Activated CD4-positive, alpha-beta memory T cell treated with anti-CD3 and anti-CD28 coated beads for 36 hours (primary cell): Measurements from ENCODE around the gene LPP. TPM values are rescaled to one million over a fixed set of nuclear protein-coding genes. Genes with fewer than 3 reads are reported as not detected.

Experiments
- CTCF ChIA-PET: fragments of 350-600 bp; sonication (Branson Sonifier 250); formaldehyde crosslinking; loops from one replicate; lab custom pipeline; 2021; ENCODE audit warnings: antibody characterized with exemption, inconsistent platforms; lab: Charles Lee
- POLR2A ChIA-PET: fragments of 350-600 bp; sonication (Branson Sonifier 250); formaldehyde crosslinking; loops from one replicate; lab custom pipeline; 2021; ENCODE audit warnings: antibody characterized with exemption; lab: Charles Lee
- DNase-seq: peaks from one replicate; pipeline ENCODE4 v3.0.0-alpha.2; 2020
- H3K27ac Mint-ChIP-seq: one replicate; pipeline ENCODE4 v1.8.0; 2021; ENCODE audit warnings: mixed read lengths
- H3K27me3 Mint-ChIP-seq: one replicate; pipeline ENCODE4 v1.8.0; 2021; ENCODE audit warnings: mixed read lengths
- H3K36me3 Mint-ChIP-seq: one replicate; pipeline ENCODE4 v1.8.0; 2021; ENCODE audit warnings: mixed read lengths
- H3K4me1 Mint-ChIP-seq: one replicate; pipeline ENCODE4 v1.8.0; 2021; ENCODE audit warnings: low read depth, mixed read lengths
- H3K4me3 Mint-ChIP-seq: one replicate; pipeline ENCODE4 v1.8.0; 2021; ENCODE audit warnings: mild to moderate bottlenecking, mixed read lengths
- H3K9me3 Mint-ChIP-seq: one replicate; pipeline ENCODE4 v1.8.0; 2021; ENCODE audit warnings: mixed read lengths
- intact Hi-C: fragments of 100-400 bp; cut with micrococcal nuclease; formaldehyde crosslinking; loops from one replicate; pipeline ENCODE4 v1.15.1; 2023
- total RNA-seq, 2 experiments: library from RNA; stranded (reverse); gene quantifications; one replicate each; pipeline ENCODE4 v1.2.3, GENCODE V29; 2021

Gene LPP
- total RNA-seq, 2 experiments from 2014 or later: 41.0 to 43.6 TPM

DNA sequence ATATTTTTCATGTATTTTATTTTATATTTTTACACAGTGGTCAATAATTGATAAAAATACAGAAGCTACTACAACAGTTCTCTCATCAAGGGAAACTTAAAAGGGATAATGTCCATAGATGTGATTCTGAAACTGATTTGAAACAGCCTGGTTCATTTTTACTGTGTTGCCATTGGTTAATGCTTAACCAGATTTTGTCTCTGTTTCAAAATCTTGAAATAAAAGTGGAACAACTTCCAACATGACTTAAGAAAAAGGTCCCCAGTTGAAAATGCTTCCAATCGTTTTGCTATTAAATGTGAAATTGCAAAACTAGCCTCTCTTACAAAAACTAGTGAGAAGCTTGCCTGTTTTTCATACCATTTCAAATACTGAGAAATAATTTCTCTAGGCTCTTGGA is 240.7 kb downstream of the LPP start:
- no peaks in the 10 kb centered on the region for H3K9me3 Mint-ChIP-seq
- H3K4me1 Mint-ChIP-seq: peaks cover 47% of the 10 kb centered on the region
- H3K4me3 Mint-ChIP-seq: no peak overlapping the region
- CTCF ChIA-PET: no interaction called here
- no peak for DNase-seq
- H3K27ac Mint-ChIP-seq: no peak overlapping the region
- POLR2A ChIA-PET: no interaction called here
- intact Hi-C loops: loop anchor here (10.0 kb wide), 3 partner anchors 120 to 590 kb away; no protein-coding TSS in a partner anchor
- H3K36me3 Mint-ChIP-seq: peaks cover 8% of the 10 kb centered on the region
- no peaks in the 10 kb centered on the region for H3K27me3 Mint-ChIP-seq

DNA sequence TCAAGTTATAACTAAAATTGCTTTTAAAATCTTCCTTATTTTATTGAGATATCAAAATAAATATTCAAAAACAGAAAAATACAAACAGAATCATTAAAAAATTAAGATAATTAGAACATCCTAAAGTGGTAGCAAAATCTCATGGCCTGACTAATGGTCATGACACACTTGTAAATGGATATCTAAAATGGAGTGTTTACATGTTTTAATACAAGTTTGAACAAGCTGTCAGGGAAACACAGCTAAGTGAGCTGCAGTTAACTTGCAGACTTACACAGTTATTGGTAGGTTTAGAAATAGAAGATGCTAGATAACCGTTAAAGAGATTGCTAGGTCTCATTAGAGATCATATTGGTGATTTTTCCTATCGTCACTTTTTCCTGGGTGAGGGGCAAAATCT is 242.3 kb downstream of the LPP start:
- intact Hi-C loops: loop anchor here (10.0 kb wide), 3 partner anchors 119 to 591 kb away; no protein-coding TSS in a partner anchor
- Mint-ChIP-seq H3K36me3 (peaks cover 8% of the 10 kb centered on the region), H3K27me3 (no peaks in the 10 kb centered on the region), H3K27ac (no peak overlapping the region), H3K4me3 (no peak overlapping the region), H3K4me1 (peaks cover 51% of the 10 kb centered on the region), H3K9me3 (no peaks in the 10 kb centered on the region)
- no peak for DNase-seq
- CTCF ChIA-PET: interaction anchor here (1.3 kb wide), 1 partner anchor 658 kb away, joined by 3 read pairs; no protein-coding TSS in a partner anchor
- POLR2A ChIA-PET: no interaction called here

DNA sequence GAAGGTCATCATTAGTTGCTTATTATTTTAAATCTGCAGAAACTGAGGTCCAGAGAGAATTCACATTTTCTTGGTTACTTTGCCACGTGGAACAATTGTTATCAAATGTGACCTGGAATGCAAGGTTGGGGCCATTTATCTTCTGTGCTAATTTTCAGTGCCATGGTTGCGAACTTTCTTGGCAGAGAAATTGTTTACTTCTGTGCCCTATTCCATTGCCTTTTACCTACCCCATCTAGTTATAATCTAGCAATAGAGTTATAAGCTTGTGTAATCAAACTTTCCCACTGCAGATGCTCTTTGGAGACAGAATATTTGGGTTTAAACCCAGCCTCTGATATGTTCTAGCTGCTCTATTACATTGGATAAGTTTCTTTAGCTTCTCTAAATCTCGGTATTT is 242.9 kb downstream of the LPP start:
- Mint-ChIP-seq H3K27ac (no peak overlapping the region), H3K36me3 (peaks cover 8% of the 10 kb centered on the region), H3K4me3 (no peak overlapping the region), H3K27me3 (no peaks in the 10 kb centered on the region), H3K9me3 (peaks cover 2% of the 10 kb centered on the region), H3K4me1 (peaks cover 50% of the 10 kb centered on the region)
- ChIA-PET POLR2A (no interaction called here), CTCF (interaction anchor here (0.6 to 1.3 kb wide), 2 partner anchors 657 to 658 kb away, joined by 3 read pairs; no protein-coding TSS in a partner anchor)
- intact Hi-C loops: loop anchor here (10.0 kb wide), 3 partner anchors 118 to 592 kb away; no protein-coding TSS in a partner anchor
- DNase-seq: no peak

DNA sequence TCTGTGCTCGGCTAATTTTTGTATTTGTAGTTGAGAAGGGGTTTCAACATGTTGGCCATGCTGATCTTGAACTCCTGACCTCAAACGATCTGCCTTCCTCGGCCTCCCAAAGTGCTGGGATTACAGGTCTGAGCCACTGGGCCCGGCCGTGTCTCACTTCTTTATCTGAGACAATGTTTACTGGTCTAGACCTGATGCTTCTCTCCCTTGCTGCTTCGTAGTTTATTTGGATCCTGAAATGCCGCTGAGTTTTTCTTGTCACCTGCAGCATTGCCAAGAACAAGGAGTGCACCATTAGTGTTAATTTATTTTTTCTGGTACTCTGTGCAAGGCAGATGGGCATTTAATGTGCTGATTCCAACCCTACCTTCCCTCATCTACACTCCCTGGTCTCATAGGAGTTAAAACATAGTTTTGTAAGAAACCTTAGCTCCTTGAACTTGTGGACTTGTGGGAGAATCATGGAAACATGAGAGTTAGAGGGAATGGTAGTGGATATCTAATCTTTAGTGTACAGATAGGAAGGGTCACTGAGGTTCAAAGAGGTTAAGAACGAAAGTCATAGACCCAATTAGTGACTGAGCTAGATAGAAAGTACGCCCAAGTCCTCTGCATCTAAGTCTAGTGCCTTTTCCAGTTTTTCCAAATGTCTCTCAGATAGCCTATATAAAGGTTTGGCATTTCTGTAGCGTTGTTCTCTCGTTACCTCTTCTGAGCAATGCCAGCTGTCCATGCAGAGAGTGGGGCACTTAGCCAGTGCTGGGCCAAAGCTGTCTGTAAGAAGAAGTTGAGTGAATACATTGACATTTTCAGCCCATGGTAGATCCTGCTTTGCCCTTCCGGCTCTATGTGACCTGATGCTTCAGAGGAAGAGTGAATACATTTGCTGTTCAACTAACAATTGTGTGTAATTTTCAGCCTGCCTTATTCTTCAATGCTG is 244.1 kb downstream of the LPP start:
- DNase-seq: peak; percentile 12
- H3K4me1 Mint-ChIP-seq: peaks cover 58% of the 10 kb centered on the region
- peaks cover 2% of the 10 kb centered on the region for H3K9me3 Mint-ChIP-seq
- ChIA-PET POLR2A (no interaction called here), CTCF (interaction anchor here (1.1 kb wide), 1 partner anchor 655 kb away, joined by 3 read pairs; no protein-coding TSS in a partner anchor)
- no peaks in the 10 kb centered on the region for H3K27me3 Mint-ChIP-seq
- intact Hi-C loops: loop anchor here (10.0 kb wide), 3 partner anchors 117 to 593 kb away; no protein-coding TSS in a partner anchor
- H3K36me3 Mint-ChIP-seq: peaks cover 8% of the 10 kb centered on the region
- no peak overlapping the region for H3K27ac Mint-ChIP-seq
- peak overlapping the region; percentile 11 for H3K4me3 Mint-ChIP-seq

DNA sequence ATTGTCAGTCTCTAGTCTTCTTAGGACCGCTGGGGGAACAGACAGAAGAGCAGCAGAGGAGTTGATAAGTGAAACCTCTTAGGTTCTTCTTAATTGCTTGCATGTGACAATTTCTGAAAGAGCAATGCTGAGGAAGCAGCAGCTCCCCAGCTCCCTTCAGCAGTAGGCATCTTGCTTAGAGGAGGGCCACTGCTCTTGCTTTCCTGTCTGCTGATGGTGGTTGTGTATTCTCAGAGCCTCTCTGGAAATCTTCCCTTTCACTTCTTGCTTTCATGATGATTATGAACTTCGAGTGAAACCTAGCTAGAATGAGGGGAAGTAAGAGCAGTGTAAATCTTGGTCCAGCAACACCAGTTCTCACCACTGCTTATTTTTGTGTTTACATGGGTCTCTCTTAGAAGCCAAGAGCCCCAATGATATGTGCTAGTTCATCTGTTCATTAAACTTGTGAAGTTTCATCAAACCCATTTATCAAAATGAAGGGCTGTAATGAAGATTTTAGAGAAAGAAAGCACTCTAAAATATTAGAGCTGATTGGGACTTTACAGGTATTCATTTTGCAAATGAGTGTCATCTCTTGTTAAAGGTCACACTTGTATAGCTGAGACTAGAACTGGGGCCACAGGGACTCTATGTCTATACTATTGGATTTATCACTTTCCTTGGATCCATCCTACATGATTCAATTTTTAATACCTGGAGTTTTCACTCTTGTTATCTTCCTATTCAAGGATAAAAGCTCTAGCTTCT is 246.7 kb downstream of the LPP start:
- H3K27me3 Mint-ChIP-seq: no peaks in the 10 kb centered on the region
- H3K36me3 Mint-ChIP-seq: peaks cover 10% of the 10 kb centered on the region
- CTCF ChIA-PET: interaction anchor here (0.8 to 2.3 kb wide), 3 partner anchors 553 to 662 kb away, joined by 3 to 15 read pairs (median 3); no protein-coding TSS in a partner anchor
- peak; percentile 48 for DNase-seq
- H3K27ac Mint-ChIP-seq: peak overlapping the region; percentile 4
- intact Hi-C loops: loop anchor here (1.0 to 5.0 kb wide), 3 partner anchors 62 to 517 kb away; no protein-coding TSS in a partner anchor
- POLR2A ChIA-PET: interaction anchor here (1.2 to 1.5 kb wide), 3 partner anchors 11 to 660 kb away, joined by 4 to 5 read pairs (median 4); no protein-coding TSS in a partner anchor
- H3K9me3 Mint-ChIP-seq: peaks cover 2% of the 10 kb centered on the region
- no peak overlapping the region for H3K4me3 Mint-ChIP-seq
- H3K4me1 Mint-ChIP-seq: peaks cover 68% of the 10 kb centered on the region

DNA sequence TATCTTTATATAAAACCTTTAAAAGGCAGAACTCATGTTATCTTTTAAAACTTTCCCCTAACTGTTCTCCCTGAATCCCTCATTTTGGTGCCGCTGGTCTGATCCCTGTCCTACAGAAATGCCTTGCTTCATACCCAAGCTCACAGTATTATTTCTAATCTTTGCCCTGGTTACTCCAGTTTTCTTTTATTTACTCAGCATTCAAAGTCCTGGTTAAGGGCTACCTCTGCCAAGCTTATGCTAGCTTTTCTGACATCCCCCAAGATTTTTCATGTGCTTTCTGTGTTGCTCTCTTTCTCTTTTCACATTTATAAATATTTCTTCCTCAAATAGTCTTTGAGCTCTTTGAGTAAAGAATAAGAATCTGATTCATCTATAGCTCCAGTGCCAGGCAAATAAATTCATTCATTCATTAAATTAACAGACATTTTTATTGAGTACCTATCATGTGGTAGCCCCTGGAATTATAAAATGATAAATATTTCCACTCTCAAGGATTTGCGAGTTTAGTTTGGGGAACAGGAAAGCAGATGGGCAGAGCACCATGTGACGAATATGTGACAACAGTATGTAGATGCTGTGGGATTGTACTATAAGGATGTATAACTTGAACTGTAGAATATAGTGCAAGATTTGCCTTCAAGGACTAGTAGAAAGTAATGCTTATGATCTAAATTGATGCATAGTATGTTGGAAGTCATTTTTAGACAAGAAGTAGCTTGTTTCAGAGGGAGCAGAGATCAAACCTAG is 247.5 kb downstream of the LPP start:
- no peak overlapping the region for H3K27ac Mint-ChIP-seq

DNA sequence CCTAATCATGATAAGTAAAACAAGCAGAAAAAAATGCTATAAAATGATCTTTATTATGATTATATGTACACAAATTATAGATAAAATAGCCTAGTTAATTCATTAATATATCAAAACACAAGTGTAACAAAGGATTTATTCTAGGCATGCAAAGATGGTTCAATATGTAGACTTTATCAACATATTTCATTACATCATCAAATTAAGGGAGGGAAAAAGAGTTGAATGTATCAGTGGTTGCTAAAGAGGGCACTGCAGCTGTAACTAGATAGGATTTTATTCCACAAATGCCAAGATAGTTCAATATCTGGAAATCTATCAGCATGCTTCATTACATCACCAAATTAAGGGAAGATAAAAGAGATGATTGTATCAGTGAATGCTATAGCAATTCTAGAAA is 248.3 kb downstream of the LPP start:
- H3K27me3 Mint-ChIP-seq: no peaks in the 10 kb centered on the region
- ChIA-PET CTCF (no interaction called here), POLR2A (no interaction called here)
- H3K4me3 Mint-ChIP-seq: no peak overlapping the region
- DNase-seq: no peak
- intact Hi-C loops: loop anchor here (5.0 kb wide), 1 partner anchor 425 kb away; no protein-coding TSS in a partner anchor
- peaks cover 23% of the 10 kb centered on the region for H3K36me3 Mint-ChIP-seq
- peaks cover 2% of the 10 kb centered on the region for H3K9me3 Mint-ChIP-seq
- no peak overlapping the region for H3K27ac Mint-ChIP-seq
- H3K4me1 Mint-ChIP-seq: peaks cover 58% of the 10 kb centered on the region

More for the DNA sequence above, 247.5 kb downstream of the LPP start:
- DNase-seq: no peak
- no peaks in the 10 kb centered on the region for H3K27me3 Mint-ChIP-seq
- H3K9me3 Mint-ChIP-seq: peaks cover 2% of the 10 kb centered on the region
- POLR2A ChIA-PET: interaction anchor here (1.2 to 1.5 kb wide), 2 partner anchors 11 to 661 kb away, joined by 4 to 5 read pairs; no protein-coding TSS in a partner anchor
- intact Hi-C loops: loop anchor here (2.0 to 5.0 kb wide), 2 partner anchors 63 to 424 kb away; no protein-coding TSS in a partner anchor
- peaks cover 67% of the 10 kb centered on the region for H3K4me1 Mint-ChIP-seq
- H3K36me3 Mint-ChIP-seq: peaks cover 17% of the 10 kb centered on the region
- CTCF ChIA-PET: interaction anchor here (0.8 to 2.3 kb wide), 3 partner anchors 552 to 663 kb away, joined by 3 to 15 read pairs (median 3); no protein-coding TSS in a partner anchor
- H3K4me3 Mint-ChIP-seq: no peak overlapping the region

DNA sequence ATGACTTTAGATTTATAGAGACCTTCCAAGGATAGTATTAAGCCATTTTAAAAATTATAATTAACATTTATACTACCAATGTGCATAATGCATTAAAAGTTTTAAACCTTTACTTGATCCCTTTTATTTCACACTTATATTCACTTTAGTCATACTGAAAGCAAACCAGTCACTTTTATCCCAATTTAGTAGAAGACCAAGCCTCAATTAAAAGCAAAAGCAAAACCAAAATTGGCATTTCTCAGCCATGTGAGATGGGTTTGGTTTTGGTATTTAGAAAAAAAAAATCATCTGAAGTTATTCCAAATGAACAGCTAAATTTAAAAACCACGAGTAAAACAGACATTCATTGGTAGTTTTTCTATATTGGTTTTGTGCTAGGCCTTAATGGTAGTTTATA is 249.4 kb downstream of the LPP start:
- ChIA-PET CTCF (no interaction called here), POLR2A (no interaction called here)
- peaks cover 2% of the 10 kb centered on the region for H3K9me3 Mint-ChIP-seq
- no peak overlapping the region for H3K4me3 Mint-ChIP-seq
- peaks cover 29% of the 10 kb centered on the region for H3K36me3 Mint-ChIP-seq
- DNase-seq: no peak
- H3K27ac Mint-ChIP-seq: no peak overlapping the region
- H3K27me3 Mint-ChIP-seq: no peaks in the 10 kb centered on the region
- intact Hi-C loops: loop anchor here (5.0 kb wide), 1 partner anchor 426 kb away; no protein-coding TSS in a partner anchor
- H3K4me1 Mint-ChIP-seq: peaks cover 47% of the 10 kb centered on the region

DNA sequence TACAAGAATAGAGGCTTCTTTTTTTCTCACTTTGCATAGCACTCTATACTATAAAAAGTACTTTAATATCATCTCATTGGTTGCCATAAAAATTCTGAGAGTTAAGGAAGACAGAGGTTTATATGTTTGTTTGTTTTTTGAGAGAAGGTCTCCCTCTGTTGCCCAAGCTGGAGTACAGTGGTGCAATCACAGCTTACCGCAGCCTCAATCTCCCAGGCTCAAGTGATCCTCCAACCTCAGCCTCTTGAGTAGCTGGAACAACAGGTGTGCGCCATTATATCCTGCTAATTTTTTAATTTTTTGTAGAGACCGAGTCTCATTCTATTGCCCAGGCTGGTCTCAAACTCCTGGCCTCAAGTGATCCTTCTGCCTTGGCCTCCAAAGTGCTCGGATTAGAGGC is 250.2 kb downstream of the LPP start:
- CTCF ChIA-PET: interaction anchor here (0.7 kb wide), 1 partner anchor 10 kb away, joined by 3 read pairs; no protein-coding TSS in a partner anchor
- Mint-ChIP-seq H3K4me3 (no peak overlapping the region), H3K36me3 (peaks cover 24% of the 10 kb centered on the region), H3K9me3 (peaks cover 2% of the 10 kb centered on the region), H3K27ac (no peak overlapping the region), H3K27me3 (no peaks in the 10 kb centered on the region), H3K4me1 (peaks cover 40% of the 10 kb centered on the region)
- POLR2A ChIA-PET: no interaction called here
- no peak for DNase-seq
- intact Hi-C loops: loop anchor here (5.0 kb wide), 1 partner anchor 427 kb away; no protein-coding TSS in a partner anchor

DNA sequence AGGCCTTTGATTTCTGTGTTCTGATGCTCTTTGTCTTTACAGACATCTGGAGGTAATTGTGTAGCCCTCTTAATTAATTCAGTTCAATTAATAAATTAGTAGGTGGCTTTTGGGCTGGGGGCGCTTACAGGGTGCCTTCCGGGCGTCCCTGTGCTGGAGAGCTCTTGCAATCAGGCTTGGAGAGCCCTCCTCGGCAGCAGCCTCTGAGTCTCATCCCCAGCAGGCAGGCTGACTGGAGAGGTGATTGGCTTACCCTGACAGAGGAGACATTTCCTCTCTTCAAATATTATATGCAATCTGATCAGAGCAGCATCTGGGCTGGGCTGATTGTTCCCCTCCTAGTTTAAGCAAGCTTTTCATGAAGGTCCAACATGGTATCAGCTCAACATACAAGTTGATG is 250.7 kb downstream of the LPP start:
- ChIA-PET CTCF (interaction anchor here (0.7 kb wide), 1 partner anchor 11 kb away, joined by 3 read pairs; no protein-coding TSS in a partner anchor), POLR2A (no interaction called here)
- Mint-ChIP-seq H3K9me3 (peaks cover 2% of the 10 kb centered on the region), H3K36me3 (peaks cover 23% of the 10 kb centered on the region), H3K27me3 (no peaks in the 10 kb centered on the region), H3K4me1 (peaks cover 35% of the 10 kb centered on the region), H3K4me3 (no peak overlapping the region), H3K27ac (no peak overlapping the region)
- DNase-seq: no peak
- intact Hi-C loops: loop anchor here (5.0 kb wide), 1 partner anchor 427 kb away; no protein-coding TSS in a partner anchor
